Neural cell (in vitro differentiated cells): ENCODE results near the gene CAMSAP3. TPM values are rescaled to one million over a fixed set of nuclear protein-coding genes. Genes with fewer than 3 reads are reported as not detected.

ENCODE experiments used
- H2AFZ ChIP-seq: fragments of 200-600, 300-800 bp; sonication (generic), shearing (Covaris generic); 2 replicates; pipeline ENCODE4 v1.6.0; 2014; ENCODE audit warnings: low read depth, mild to moderate bottlenecking, antibody characterized with exemption, low read length, moderate library complexity
- H3F3A ChIP-seq: fragments of 200-600 bp; shearing (Covaris generic); 2 replicates; pipeline ENCODE4 v1.6.1; 2016; ENCODE audit warnings: mild to moderate bottlenecking, moderate library complexity, mixed read lengths, antibody characterized with exemption, low read length; ENCODE audit not compliant: insufficient read depth, poor library complexity, severe bottlenecking
- H3K27ac ChIP-seq: fragments of 200-600, 300-800 bp; sonication (generic), shearing (Covaris generic); 2 replicates; pipeline ENCODE4 v1.5.1; 2014; ENCODE audit warnings: mild to moderate bottlenecking, low read length, moderate library complexity
- H3K27me3 ChIP-seq: fragments of 300-800, 200-600 bp; sonication (generic), shearing (Covaris generic); 2 replicates; pipeline ENCODE4 v1.6.0; 2014; ENCODE audit warnings: mild to moderate bottlenecking, low read depth, low read length, moderate library complexity; ENCODE audit not compliant: insufficient read depth
- H3K36me3 ChIP-seq: fragments of 300-800, 200-600 bp; sonication (generic), shearing (Covaris generic); 2 replicates; pipeline ENCODE4 v1.5.1; 2014; ENCODE audit warnings: mild to moderate bottlenecking, antibody characterized with exemption, low read length, moderate library complexity; ENCODE audit not compliant: insufficient read depth
- H3K4me2 ChIP-seq: fragments of 300-800, 200-600 bp; sonication (generic), shearing (Covaris generic); 2 replicates; pipeline ENCODE4 v1.6.0; 2014; ENCODE audit warnings: mild to moderate bottlenecking, low read length
- H3K4me3 ChIP-seq: fragments of 300-800, 200-600 bp; sonication (generic), shearing (Covaris generic); 2 replicates; pipeline ENCODE4 v1.5.1; 2014; ENCODE audit warnings: mild to moderate bottlenecking, low read length, moderate library complexity
- H3K79me2 ChIP-seq: fragments of 200-600 bp; shearing (Covaris generic); replicated peaks from 2 replicates; pipeline ENCODE4 v1.6.0; 2014; ENCODE audit warnings: mild to moderate bottlenecking, low read length, moderate library complexity; ENCODE audit not compliant: insufficient read depth
- H3K9ac ChIP-seq: fragments of 300-800, 200-600 bp; sonication (generic), shearing (Covaris generic); 2 replicates; pipeline ENCODE4 v1.6.1; 2016; ENCODE audit warnings: mild to moderate bottlenecking, low read length, mixed read lengths
- H3K9me2 ChIP-seq: fragments of 200-600 bp; shearing (Covaris generic); 2 replicates; pipeline ENCODE4 v1.6.1; 2016; ENCODE audit warnings: mild to moderate bottlenecking, low read length, mixed read lengths; ENCODE audit not compliant: insufficient read depth
- H3K9me3 ChIP-seq: fragments of 200-600, 300-800 bp; sonication (generic), shearing (Covaris generic); 2 replicates; pipeline ENCODE4 v1.6.1; 2016; ENCODE audit warnings: mild to moderate bottlenecking, mixed run types, low read length, moderate library complexity, mixed read lengths
- H4K20me1 ChIP-seq: fragments of 200-600 bp; shearing (Covaris generic); 2 replicates; pipeline ENCODE4 v1.6.1; 2016; ENCODE audit warnings: mild to moderate bottlenecking, mixed run types; ENCODE audit not compliant: insufficient read depth
- CTCF ChIP-seq: fragments of 450-650 bp; IDR thresholded peaks from 2 replicates; pipeline ENCODE4 v1.5.1; 2014; ENCODE audit warnings: antibody characterized with exemption, mild to moderate bottlenecking, moderate library complexity; ENCODE audit not compliant: poor library complexity, severe bottlenecking
- EP300 ChIP-seq: fragments of 450-650 bp; conservative IDR thresholded peaks from 2 replicates; pipeline ENCODE4 v1.6.1; 2014; ENCODE audit warnings: antibody characterized with exemption, mild to moderate bottlenecking, moderate library complexity; ENCODE audit not compliant: poor library complexity, severe bottlenecking
- EZH2 ChIP-seq: fragments of 200-600, 300-800 bp; shearing (Covaris generic), sonication (generic); IDR thresholded peaks from 2 replicates; pipeline ENCODE4 v1.6.1; 2014; ENCODE audit warnings: antibody characterized with exemption, low read length, borderline replicate concordance, mild to moderate bottlenecking; ENCODE audit not compliant: insufficient read depth, poor library complexity, severe bottlenecking
- MXI1 ChIP-seq: fragments of 450-650 bp; conservative IDR thresholded peaks from 2 replicates; pipeline ENCODE4 v1.6.1; 2014; ENCODE audit warnings: antibody characterized with exemption, mild to moderate bottlenecking; ENCODE audit not compliant: poor library complexity, severe bottlenecking
- POLR2AphosphoS5 ChIP-seq: IDR thresholded peaks from 2 replicates; pipeline ENCODE4 v1.6.1; 2012
- RAD21 ChIP-seq: fragments of 450-650 bp; conservative IDR thresholded peaks from 2 replicates; pipeline ENCODE4 v1.6.1; 2014; ENCODE audit warnings: antibody characterized with exemption, mild to moderate bottlenecking, moderate library complexity
- SMC3 ChIP-seq: fragments of 450-650 bp; conservative IDR thresholded peaks from 2 replicates; pipeline ENCODE4 v1.6.1; 2014; ENCODE audit warnings: antibody characterized with exemption, mild to moderate bottlenecking, moderate library complexity; ENCODE audit not compliant: poor library complexity
- TAF1 ChIP-seq: IDR thresholded peaks from 2 replicates; pipeline ENCODE4 v1.6.1; 2012; ENCODE audit warnings: low read depth
- polyA plus RNA-seq: library from polyadenylated mRNA; depleted of rRNA; stranded (reverse); fragments of >200 nt; gene quantifications from 2 replicates; pipeline ENCODE4 v1.2.3, GENCODE V29; 2014
- TF ChIP-seq, protein P1 (sequence below): IDR thresholded peaks from 2 replicates; pipeline ENCODE4 v1.6.1; 2012; ENCODE audit warnings: borderline replicate concordance

The CAMSAP3 gene
- polyA plus RNA-seq, 1 donor from 2014 or later = 17.0 TPM

DNA sequence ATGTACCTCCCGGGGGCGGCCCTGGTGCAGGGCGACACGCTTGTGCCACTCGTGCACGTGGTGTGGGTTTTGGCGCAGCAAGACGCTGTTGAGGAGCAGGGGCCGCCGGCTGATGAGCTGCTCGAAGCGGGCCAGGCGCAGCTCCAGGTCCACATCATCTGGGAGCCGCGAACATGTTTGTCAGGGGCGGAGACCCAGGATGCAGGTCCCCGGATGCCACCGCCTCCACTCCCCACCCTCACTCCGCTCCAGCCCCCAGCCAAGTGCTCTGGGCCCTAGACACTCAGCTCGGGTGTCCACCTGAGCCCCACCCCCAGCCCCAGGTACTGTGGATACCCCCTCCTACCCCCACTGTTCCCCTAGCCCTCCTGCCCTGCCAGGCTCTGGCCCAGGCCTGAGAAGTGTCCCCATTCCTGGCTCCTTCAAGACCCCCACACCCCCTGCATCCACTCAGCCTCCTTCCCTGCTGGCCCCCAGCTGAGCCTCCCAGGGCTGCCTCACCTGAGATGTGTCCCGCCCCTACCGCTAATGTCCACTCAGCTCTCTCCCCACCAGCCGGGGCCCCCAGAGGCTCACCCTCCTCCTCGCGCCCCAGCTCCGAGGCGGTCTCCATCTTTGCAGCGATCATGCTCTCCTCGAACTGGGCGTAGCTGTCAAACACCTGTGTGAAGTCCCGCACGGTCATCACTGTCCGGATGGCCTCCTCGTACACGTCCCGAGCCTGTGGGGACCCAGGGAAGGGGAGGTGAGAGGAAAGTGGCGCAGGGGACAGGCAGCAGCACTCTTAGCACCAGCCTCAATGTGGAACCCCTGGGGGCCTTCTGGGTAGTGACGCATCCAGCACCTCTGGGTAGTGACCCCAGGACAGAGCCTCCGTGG is 28.3 kb downstream of the CAMSAP3 start:
- H3K27me3 ChIP-seq = no peaks in the 10 kb centered on the region
- H3K9me3 ChIP-seq = no peaks in the 10 kb centered on the region
- TF ChIP-seq MXI1 = no peak
- TF ChIP-seq, protein P1, sequence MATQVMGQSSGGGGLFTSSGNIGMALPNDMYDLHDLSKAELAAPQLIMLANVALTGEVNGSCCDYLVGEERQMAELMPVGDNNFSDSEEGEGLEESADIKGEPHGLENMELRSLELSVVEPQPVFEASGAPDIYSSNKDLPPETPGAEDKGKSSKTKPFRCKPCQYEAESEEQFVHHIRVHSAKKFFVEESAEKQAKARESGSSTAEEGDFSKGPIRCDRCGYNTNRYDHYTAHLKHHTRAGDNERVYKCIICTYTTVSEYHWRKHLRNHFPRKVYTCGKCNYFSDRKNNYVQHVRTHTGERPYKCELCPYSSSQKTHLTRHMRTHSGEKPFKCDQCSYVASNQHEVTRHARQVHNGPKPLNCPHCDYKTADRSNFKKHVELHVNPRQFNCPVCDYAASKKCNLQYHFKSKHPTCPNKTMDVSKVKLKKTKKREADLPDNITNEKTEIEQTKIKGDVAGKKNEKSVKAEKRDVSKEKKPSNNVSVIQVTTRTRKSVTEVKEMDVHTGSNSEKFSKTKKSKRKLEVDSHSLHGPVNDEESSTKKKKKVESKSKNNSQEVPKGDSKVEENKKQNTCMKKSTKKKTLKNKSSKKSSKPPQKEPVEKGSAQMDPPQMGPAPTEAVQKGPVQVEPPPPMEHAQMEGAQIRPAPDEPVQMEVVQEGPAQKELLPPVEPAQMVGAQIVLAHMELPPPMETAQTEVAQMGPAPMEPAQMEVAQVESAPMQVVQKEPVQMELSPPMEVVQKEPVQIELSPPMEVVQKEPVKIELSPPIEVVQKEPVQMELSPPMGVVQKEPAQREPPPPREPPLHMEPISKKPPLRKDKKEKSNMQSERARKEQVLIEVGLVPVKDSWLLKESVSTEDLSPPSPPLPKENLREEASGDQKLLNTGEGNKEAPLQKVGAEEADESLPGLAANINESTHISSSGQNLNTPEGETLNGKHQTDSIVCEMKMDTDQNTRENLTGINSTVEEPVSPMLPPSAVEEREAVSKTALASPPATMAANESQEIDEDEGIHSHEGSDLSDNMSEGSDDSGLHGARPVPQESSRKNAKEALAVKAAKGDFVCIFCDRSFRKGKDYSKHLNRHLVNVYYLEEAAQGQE = no peak
- no peak for TF ChIP-seq EZH2
- no peak for TF ChIP-seq TAF1
- no peak for TF ChIP-seq EP300
- no peak for TF ChIP-seq CTCF
- no peak for TF ChIP-seq SMC3
- TF ChIP-seq POLR2AphosphoS5 = no peak
- no peak for TF ChIP-seq RAD21
- no peak overlapping the region for H3K4me2 ChIP-seq
- no peaks in the 10 kb centered on the region for H3K9me2 ChIP-seq
- no peaks in the 10 kb centered on the region for H3K36me3 ChIP-seq
- no peak overlapping the region for H3K27ac ChIP-seq
- no peaks in the 10 kb centered on the region for H4K20me1 ChIP-seq
- H2AFZ ChIP-seq = no peak overlapping the region
- H3F3A ChIP-seq = no peaks in the 10 kb centered on the region
- no peak overlapping the region for H3K4me3 ChIP-seq
- H3K9ac ChIP-seq = no peak overlapping the region
- peaks cover 15% of the 10 kb centered on the region for H3K79me2 ChIP-seq

- Histone ChIP-seq H3K36me3 (no peaks in the 10 kb centered on the region), H3K27me3 (no peaks in the 10 kb centered on the region), H2AFZ (no peak overlapping the region), H3K9me3 (no peaks in the 10 kb centered on the region), H3K9me2 (no peaks in the 10 kb centered on the region), H3K79me2 (peaks cover 21% of the 10 kb centered on the region), H3K4me2 (no peak overlapping the region), H4K20me1 (no peaks in the 10 kb centered on the region), H3F3A (no peaks in the 10 kb centered on the region), H3K4me3 (no peak overlapping the region), H3K9ac (no peak overlapping the region), H3K27ac (no peak overlapping the region)
- TF ChIP-seq MXI1 (no peak), SMC3 (no peak), POLR2AphosphoS5 (no peak), TAF1 (no peak)
Measured at GRCh38 chr19:7624810-7625209, 29.1 kb downstream of the CAMSAP3 start.
